Measurements from ENCODE around the gene ACAD9.

DNA sequence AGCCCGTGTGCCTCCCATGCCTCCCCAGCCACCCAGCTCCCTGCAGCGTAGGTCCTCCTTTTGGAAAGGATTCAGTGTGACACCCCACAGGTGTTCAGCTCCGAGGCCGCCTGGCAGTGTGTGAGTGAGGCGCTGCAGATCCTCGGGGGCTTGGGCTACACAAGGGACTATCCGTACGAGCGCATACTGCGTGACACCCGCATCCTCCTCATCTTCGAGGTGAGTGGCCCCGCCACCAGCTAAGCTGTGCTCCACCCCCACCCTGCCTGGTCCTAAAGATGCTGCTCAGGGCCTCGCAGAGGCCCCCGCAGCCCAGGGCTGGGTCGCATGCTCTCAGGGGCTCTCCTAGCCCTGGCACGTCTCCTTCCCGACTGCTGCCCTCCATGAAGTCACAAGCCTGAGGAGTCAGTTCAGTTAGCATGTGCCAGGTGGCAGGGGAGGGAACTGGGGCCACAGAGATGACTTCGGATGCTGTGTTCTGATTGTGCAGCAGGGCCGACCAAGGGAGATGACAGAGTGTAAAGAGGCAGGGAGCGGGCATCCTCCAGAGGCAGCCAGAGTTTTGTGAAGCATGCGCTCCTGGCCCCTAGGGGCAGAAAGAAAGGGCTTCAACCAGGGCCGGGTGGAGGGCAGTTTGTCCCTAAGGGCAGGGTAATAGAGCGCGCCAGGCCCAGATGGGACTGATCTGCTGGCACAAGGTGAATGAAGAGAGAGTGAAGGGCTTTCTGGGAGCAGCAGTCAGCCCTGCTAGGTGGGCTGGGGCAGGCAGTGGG lies 26.8 kb downstream of the ACAD9 start:
- TF ChIP-seq, protein P1, sequence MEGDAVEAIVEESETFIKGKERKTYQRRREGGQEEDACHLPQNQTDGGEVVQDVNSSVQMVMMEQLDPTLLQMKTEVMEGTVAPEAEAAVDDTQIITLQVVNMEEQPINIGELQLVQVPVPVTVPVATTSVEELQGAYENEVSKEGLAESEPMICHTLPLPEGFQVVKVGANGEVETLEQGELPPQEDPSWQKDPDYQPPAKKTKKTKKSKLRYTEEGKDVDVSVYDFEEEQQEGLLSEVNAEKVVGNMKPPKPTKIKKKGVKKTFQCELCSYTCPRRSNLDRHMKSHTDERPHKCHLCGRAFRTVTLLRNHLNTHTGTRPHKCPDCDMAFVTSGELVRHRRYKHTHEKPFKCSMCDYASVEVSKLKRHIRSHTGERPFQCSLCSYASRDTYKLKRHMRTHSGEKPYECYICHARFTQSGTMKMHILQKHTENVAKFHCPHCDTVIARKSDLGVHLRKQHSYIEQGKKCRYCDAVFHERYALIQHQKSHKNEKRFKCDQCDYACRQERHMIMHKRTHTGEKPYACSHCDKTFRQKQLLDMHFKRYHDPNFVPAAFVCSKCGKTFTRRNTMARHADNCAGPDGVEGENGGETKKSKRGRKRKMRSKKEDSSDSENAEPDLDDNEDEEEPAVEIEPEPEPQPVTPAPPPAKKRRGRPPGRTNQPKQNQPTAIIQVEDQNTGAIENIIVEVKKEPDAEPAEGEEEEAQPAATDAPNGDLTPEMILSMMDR (IDR thresholded peaks at IDR 0.05): no peak
- no peak for TF ChIP-seq POLR2A (IDR thresholded peaks at IDR 0.05)
